GM12872 (cell line): ENCODE measurements around the gene ZNF521.

ENCODE experiments used
- CTCF ChIP-seq: IDR thresholded peaks from 3 replicates; pipeline ENCODE4 v1.5.1; 2011; ENCODE audit warnings: low read depth, mild to moderate bottlenecking, low read length, moderate library complexity; ENCODE audit not compliant: insufficient read depth

ZNF521 gene

DNA sequence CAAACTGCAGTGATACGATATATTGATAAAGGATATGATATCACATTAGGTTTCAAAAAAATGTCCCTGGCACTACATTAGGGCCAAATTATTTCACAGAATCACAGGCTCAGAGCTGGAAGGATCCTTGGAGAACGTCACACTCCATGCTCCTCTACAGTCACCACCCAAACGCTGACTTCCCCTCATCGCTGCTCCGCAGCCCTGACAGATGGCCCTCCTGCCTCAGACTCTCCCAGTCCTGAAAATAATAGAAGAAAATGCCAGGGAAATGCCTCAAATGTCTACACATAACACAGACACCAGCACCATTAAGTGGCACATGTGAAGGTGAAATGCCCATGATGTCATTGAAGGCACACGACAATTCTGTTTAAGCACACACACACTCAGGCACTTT, 72.0 kb downstream of the ZNF521 start:
- TF ChIP-seq CTCF: no peak

- TF ChIP-seq CTCF: no peak
These were observed 72.4 kb downstream of the ZNF521 start for GRCh38 chr18:25279556-25279955.

DNA sequence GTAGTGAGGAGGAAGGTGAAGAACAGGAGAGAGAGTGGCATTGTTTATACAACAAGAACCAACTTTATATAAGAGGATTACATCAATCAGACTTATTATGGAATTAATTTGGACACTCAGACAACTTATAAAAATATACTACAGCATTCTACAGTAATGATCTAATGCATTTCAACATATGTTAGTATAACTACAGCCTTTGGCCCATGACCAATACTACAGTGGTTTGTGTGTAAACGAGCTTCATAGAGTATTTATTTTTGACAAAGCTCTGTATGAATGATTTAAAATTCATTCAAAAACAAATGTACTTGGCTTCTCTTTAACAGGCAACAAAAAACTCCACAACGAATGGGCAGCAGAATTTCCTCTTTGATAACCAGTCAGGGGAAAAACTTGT, 72.8 kb downstream of the ZNF521 start:
- TF ChIP-seq CTCF: no peak

- no peak for TF ChIP-seq CTCF
These were observed 73.6 kb downstream of the ZNF521 start for GRCh38 chr18:25278394-25278793.

- TF ChIP-seq CTCF: no peak
These were observed 76.5 kb downstream of the ZNF521 start for GRCh38 chr18:25275412-25276001.

DNA sequence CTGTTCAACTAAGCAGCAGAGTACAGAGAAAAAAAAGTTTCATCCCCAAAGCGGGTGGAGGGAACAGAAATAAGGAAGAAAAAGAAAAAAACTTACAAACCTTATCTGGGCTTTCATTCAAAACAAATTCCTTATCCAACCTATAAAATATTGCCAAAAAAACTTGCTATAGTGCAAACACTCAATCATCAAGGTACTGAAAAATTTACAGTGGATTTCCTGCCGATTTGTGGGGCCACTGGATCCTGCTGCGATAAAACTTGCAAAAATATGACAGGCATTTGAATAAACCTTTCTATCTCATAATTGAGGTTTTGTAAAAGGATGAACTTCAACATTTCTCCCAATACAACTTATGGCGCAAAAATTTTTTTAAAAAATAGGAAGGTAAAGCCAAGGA, 77.0 kb downstream of the ZNF521 start:
- TF ChIP-seq CTCF: no peak

GRCh38 chr18:25262920-25263319, 89.0 kb downstream of the ZNF521 start:
- TF ChIP-seq CTCF: no peak
